Esophagus muscularis mucosa (tissue), 3 donors: ENCODE data around the gene PHKA1.

Experiments used
- POLR2A ChIP-seq: fragments of 450-650 bp; IDR thresholded peaks from one replicate; pipeline ENCODE4 v1.6.1; 2017; ENCODE audit warnings: antibody characterized with exemption, moderate library complexity, mild to moderate bottlenecking, low read depth
- TF ChIP-seq, protein P1 (sequence below), 3 experiments: fragments of 200-600 bp in 2 of 3; fragments of 450-650 bp in 1 of 3; sonication (generic) in 2 of 3; IDR thresholded peaks; one replicate each; pipeline ENCODE4 v1.5.1; 2017 to 2019; ENCODE audit warnings: antibody characterized with exemption in 3 of 3, mild to moderate bottlenecking in 2 of 3, moderate library complexity in 1 of 3

DNA sequence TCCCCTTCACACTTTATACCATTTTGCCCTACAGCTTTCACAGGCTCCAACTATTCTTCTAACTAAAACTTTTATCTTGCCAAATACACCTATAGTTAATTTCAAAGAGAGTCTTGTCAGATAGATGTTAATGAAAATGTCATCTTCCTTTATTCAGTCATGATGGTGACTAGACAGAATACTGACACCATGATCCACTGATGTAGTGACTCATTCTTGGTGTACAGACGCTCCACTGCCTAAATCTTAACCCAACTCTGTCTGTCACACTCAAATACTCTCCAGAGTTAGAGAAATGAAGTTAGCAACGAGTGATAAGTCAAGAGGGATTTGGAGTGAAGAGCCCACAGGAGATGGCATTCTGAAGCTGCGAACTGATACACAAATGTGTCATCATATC, 109.4 kb downstream of the PHKA1 start:
- TF ChIP-seq, protein P1, sequence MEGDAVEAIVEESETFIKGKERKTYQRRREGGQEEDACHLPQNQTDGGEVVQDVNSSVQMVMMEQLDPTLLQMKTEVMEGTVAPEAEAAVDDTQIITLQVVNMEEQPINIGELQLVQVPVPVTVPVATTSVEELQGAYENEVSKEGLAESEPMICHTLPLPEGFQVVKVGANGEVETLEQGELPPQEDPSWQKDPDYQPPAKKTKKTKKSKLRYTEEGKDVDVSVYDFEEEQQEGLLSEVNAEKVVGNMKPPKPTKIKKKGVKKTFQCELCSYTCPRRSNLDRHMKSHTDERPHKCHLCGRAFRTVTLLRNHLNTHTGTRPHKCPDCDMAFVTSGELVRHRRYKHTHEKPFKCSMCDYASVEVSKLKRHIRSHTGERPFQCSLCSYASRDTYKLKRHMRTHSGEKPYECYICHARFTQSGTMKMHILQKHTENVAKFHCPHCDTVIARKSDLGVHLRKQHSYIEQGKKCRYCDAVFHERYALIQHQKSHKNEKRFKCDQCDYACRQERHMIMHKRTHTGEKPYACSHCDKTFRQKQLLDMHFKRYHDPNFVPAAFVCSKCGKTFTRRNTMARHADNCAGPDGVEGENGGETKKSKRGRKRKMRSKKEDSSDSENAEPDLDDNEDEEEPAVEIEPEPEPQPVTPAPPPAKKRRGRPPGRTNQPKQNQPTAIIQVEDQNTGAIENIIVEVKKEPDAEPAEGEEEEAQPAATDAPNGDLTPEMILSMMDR (IDR thresholded peaks at IDR 0.05) = no peak
- TF ChIP-seq POLR2A = no peak
